Measurements from ENCODE around the gene YPEL3. TPM values are rescaled to one million over a fixed set of nuclear protein-coding genes. Genes with fewer than 3 reads are reported as not detected.
A peak's percentile ranks its signal among the peaks of the same experiment; 100 is the strongest.

YPEL3 gene
- total and polyA plus RNA-seq, 2 of the 8 experiments (the other 6 are each of a cell fraction or from before 2014, with no cell fraction given): 40.3 to 53.3 TPM

- H3K4me1 ChIP-seq (replicated peaks in 1 of 4; ENCODE audit: control insufficient read depth in 3 of 4, insufficient read depth in 4 of 4, low read length in 3 of 4): no peaks in the 10 kb centered on the region
- no peak overlapping the region for H2BK12ac ChIP-seq (ENCODE audit: low read depth, low read length)
- H3K27ac ChIP-seq (ENCODE audit: low read depth, low read length): no peak overlapping the region
- peaks cover 29 to 64% (median 39%) of the 10 kb centered on the region in 4 experiments for H3K36me3 ChIP-seq (ENCODE audit: control insufficient read depth in 2 of 4, insufficient read depth in 4 of 4, low read length in 3 of 4)
- H3K18ac ChIP-seq (ENCODE audit: extremely low read depth, low read length): no peak overlapping the region
- H4K91ac ChIP-seq (replicated peaks; ENCODE audit: insufficient read length, low read length): no peak overlapping the region
- H2AFZ ChIP-seq (ENCODE audit: low read length): no peak overlapping the region
- no peak overlapping the region for H2BK120ac ChIP-seq (replicated peaks; ENCODE audit: low read depth, low read length)
- FAIRE-seq (no peak), DNase-seq (ENCODE audit: low read depth in 1 of 2, low spot score in 2 of 2) (no peak)
- no peak overlapping the region for H4K5ac ChIP-seq (ENCODE audit: insufficient read length, low read depth, low read length)
- no peak overlapping the region for H3K14ac ChIP-seq (ENCODE audit: insufficient read length)
- no peak overlapping the region for H2BK20ac ChIP-seq (ENCODE audit: low read length)
- TF ChIP-seq NRF1 (IDR thresholded peaks at IDR 0.05; ENCODE audit: low read depth, low read length) (no peak), CTCF (IDR thresholded peaks at IDR 0.05; ENCODE audit: control extremely low read depth in 1 of 3, insufficient read depth in 1 of 3, low read depth in 1 of 3, low read length in 3 of 3) (peak; percentile 57 to 60 (median 57)), FOSL1 (IDR thresholded peaks at IDR 0.05; ENCODE audit: insufficient read depth, low read depth, low read length) (no peak)
- peaks cover 14 to 26% of the 10 kb centered on the region in 2 experiments for H4K20me1 ChIP-seq (replicated peaks in 1 of 2; ENCODE audit: control insufficient read depth in 1 of 2, insufficient read depth in 2 of 2, low read length in 2 of 2)
- H3K9me3 ChIP-seq (ENCODE audit: insufficient read depth in 2 of 2, low read depth in 1 of 2, low read length in 1 of 2): no peaks in the 10 kb centered on the region
- H3K27me3 ChIP-seq (replicated peaks in 1 of 4; ENCODE audit: control insufficient read depth in 3 of 4, extremely low read depth in 1 of 4, insufficient read depth in 3 of 4, low read length in 3 of 4): no peaks in the 10 kb centered on the region; a peak in 1 of 7 replicates
- H2AK5ac ChIP-seq (ENCODE audit: low read depth, low read length): no peak overlapping the region
- no peak overlapping the region for H3K4me3 ChIP-seq (ENCODE audit: extremely low read depth in 1 of 4, insufficient read depth in 2 of 4, low read depth in 3 of 4, low read length in 4 of 4)
- WGBS, 2 experiments (ENCODE audit: extremely low coverage in 1 of 2, insufficient coverage in 1 of 2, insufficient read length in 1 of 2, insufficient replicate concordance in 2 of 2, low coverage in 1 of 2, low lambda C conversion rate in 2 of 2, missing lambda C conversion rate in 1 of 2): 91% methylated on average over 20 of the region's 20 CpGs; no CpG with 5 or more reads in 1 of the 2 experiments
- H3K9ac ChIP-seq (replicated peaks in 1 of 4; ENCODE audit: extremely low read depth in 1 of 4, low read depth in 3 of 4, low read length in 3 of 4): no peak overlapping the region
- no peak overlapping the region for H2BK15ac ChIP-seq (ENCODE audit: low read length)
- H3K56ac ChIP-seq (replicated peaks; ENCODE audit: insufficient read length, low read depth, low read length): no peak overlapping the region
- H3K79me2 ChIP-seq (ENCODE audit: control insufficient read depth in 1 of 2, insufficient read depth in 2 of 2, low read length in 2 of 2): peaks cover 0 to 20% of the 10 kb centered on the region in 2 experiments; a peak in 2 of 4 replicates
- H3K79me1 ChIP-seq (ENCODE audit: low read depth, low read length): peaks cover 5% of the 10 kb centered on the region
- ChIA-PET POLR2A (ENCODE audit: partially characterized antibody) (interaction anchor here (9.9 to 21.2 kb wide), 2 partner anchors 8 to 14 kb away, joined by 151 to 353 read pairs; partner anchors contain the start of genes ALDOA, TBX6 and YPEL3), CTCF (ENCODE audit: partially characterized antibody) (interaction anchor here (1.2 to 5.9 kb wide), 5 partner anchors 9 to 21 kb away, joined by 3 to 46 read pairs (median 6); partner anchors contain the start of gene TBX6)
- H3K23me2 ChIP-seq (ENCODE audit: low read depth, low read length): no peaks in the 10 kb centered on the region
- no peak overlapping the region for H3K4me2 ChIP-seq (ENCODE audit: insufficient read depth in 1 of 2, low read depth in 2 of 2, low read length in 2 of 2)
- no peak overlapping the region for H3K4ac ChIP-seq (replicated peaks; ENCODE audit: insufficient read length, low read depth, low read length)
- H3K23ac ChIP-seq (ENCODE audit: insufficient read length): no peak overlapping the region
- H2BK5ac ChIP-seq (ENCODE audit: low read depth, low read length): no peak overlapping the region
- no peak overlapping the region for H4K8ac ChIP-seq (ENCODE audit: extremely low read depth, insufficient read depth, low read length)
Measured at GRCh38 chr16:30082545-30083090, 13.4 kb downstream of the YPEL3 start.
